GM19324 (cell line): Measurements from ENCODE around the gene ZMIZ1.

Experiments used
- ATAC-seq: cut with Tn5 transposase; IDR thresholded peaks from one replicate; pipeline ENCODE4 v1.9.1; 2021; ENCODE audit warnings: mild to moderate bottlenecking, moderate library complexity; ENCODE audit not compliant: unreplicated experiment, low FRiP score

The ZMIZ1 gene

GRCh38 chr10:79093658-79094411 is 25.1 kb downstream of the ZMIZ1 start:
- ATAC-seq, result no peak

GRCh38 chr10:79094412-79095175 is 25.8 kb downstream of the ZMIZ1 start:
- no peak for ATAC-seq

- no peak for ATAC-seq
Observed at GRCh38 chr10:79095316-79095715, 26.6 kb downstream of the ZMIZ1 start.

GRCh38 chr10:79096514-79096913 is 27.7 kb downstream of the ZMIZ1 start:
- no peak for ATAC-seq

- no peak for ATAC-seq
Observed at GRCh38 chr10:79097021-79097872, 28.5 kb downstream of the ZMIZ1 start.

GRCh38 chr10:79098061-79098460 is 29.3 kb downstream of the ZMIZ1 start:
- no peak for ATAC-seq

GRCh38 chr10:79098596-79099015 is 29.8 kb downstream of the ZMIZ1 start:
- peak; percentile 73 for ATAC-seq

GRCh38 chr10:79099898-79100448 is 31.2 kb downstream of the ZMIZ1 start:
- no peak for ATAC-seq

- no peak for ATAC-seq
Observed at GRCh38 chr10:79100771-79101170, 32.0 kb downstream of the ZMIZ1 start.

GRCh38 chr10:79101560-79102497 is 33.1 kb downstream of the ZMIZ1 start:
- ATAC-seq, result no peak

GRCh38 chr10:79102498-79102874 is 33.7 kb downstream of the ZMIZ1 start:
- no peak for ATAC-seq

- ATAC-seq, result no peak
Observed at GRCh38 chr10:79103129-79103528, 34.4 kb downstream of the ZMIZ1 start.

- no peak for ATAC-seq
Observed at GRCh38 chr10:79103585-79103984, 34.8 kb downstream of the ZMIZ1 start.

- ATAC-seq, result no peak
Observed at GRCh38 chr10:79105150-79105739, 36.5 kb downstream of the ZMIZ1 start.

- ATAC-seq, result no peak
Observed at GRCh38 chr10:79105818-79106217, 37.1 kb downstream of the ZMIZ1 start.

- ATAC-seq, result no peak
Observed at GRCh38 chr10:79106256-79107050, 37.7 kb downstream of the ZMIZ1 start.

- no peak for ATAC-seq
Observed at GRCh38 chr10:79107736-79108264, 39.0 kb downstream of the ZMIZ1 start.

- ATAC-seq, result no peak
Observed at GRCh38 chr10:79108728-79109127, 40.0 kb downstream of the ZMIZ1 start.
